Measurements from ENCODE around the gene SDCCAG8.

Gene SDCCAG8

DNA sequence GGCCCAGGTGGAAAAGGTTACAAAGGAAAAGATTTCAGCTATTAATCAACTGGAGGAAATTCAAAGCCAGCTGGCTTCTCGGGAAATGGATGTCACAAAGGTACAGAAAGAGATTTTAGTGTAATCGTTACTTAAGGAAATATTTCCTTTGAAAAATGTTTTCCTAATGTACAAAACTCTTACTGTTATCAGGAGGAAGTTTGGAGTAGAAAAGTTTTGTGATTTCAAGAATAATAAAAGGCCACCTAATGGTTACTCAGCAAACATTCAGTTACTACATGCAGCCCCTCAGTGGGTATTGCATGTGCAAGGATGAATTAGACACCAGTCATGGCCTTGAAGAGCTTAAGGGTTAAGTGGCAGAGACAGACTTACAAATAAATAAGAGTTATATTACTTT lies 85.2 kb downstream of the SDCCAG8 start:
- DNase-seq, result no peak

DNA sequence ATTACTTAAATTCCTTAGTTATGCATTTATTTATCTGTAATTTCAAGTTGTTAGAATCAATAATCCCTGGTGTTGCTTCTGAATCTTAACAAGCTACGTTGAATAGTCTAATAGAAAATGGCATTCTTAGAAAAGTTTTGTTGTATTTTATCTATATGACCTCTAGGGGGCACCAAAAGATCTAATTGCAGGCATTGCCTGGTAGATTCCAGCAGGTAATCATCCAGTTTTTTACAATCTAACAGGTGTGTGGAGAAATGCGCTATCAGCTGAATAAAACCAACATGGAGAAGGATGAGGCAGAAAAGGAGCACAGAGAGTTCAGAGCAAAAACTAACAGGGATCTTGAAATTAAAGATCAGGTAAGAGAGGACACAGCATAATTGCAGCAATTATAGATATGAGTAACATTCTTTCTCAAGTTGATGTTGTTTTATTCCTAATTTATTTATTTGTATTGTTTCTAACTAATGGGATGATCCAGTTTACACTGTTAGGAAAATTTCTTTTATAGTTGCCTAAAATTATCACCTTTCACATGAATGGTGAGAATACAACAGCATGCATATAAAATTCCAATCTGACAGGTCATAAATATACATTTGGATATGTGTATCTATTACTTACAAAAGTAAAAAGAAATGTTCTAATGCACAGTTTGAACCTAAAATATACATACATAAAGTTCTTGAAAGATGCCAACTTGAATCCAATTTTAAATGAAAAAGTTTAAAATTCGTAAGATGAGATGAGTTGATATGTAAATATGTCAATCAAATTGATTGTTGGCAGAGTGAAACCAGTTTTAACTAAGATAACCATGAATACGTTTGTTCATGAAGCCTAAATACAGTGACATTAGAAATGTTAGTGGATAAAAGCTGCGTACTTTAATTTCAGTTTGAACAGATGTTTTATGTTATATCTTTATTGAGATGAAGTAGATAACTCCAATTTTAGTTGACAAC lies 88.4 kb downstream of the SDCCAG8 start:
- no peak for DNase-seq

DNA sequence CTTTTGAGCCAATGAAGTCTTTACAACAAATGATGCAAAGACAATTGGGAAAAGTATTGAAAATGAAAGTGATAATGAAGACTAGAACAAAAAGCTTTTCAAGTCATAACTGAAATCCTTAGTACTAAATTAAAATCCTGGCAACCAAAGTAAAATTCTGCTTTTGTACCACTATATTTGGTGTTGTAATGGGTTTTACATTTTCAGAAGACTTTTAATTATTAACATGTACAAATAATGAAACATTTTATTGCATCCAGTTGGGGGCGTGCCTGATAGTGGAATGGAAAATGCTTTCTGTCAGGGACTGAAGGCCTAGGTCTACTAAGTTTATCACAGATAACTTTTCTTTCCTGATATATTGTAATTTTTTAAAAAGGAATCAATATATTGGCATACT lies 89.4 kb downstream of the SDCCAG8 start:
- DNase-seq, result no peak

DNA sequence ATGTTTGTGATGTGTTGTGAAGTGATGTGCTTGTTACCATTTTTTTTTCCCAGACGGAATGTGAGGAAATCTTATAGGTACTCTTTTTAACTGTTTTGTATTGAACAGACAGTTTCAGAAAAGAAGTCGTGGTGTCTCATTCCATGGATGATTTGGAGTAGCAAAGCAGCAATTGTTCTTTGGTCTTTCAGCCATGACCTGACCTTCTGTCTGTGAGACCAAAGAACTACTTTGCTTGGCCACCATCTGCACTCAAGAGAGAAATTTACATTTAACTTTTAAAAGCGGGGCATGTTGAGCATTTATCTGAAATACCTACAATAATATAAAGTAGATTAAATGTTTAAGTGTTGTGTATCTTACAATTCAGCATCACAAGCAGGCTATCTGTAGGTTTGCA lies 90.2 kb downstream of the SDCCAG8 start:
- DNase-seq, result no peak

DNA sequence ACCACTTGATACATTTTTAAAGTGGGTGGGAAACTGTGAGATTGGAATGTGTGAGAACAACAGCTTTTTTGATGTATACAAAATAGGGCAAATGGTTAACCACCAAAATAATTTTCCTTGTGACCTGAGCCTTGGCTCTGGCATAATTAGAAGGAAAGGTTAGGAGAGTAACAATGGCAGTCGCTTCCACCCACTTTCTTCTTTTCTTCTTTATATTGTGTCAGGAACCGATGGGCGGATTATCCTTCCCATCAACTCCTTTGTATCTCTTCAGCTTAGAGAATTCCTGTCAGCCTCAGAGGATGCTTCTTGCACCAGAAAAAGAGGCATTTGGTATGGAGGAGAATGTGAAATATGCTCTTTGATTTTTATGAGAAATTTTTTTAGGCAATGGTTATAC lies 90.6 kb downstream of the SDCCAG8 start:
- no peak for DNase-seq

DNA sequence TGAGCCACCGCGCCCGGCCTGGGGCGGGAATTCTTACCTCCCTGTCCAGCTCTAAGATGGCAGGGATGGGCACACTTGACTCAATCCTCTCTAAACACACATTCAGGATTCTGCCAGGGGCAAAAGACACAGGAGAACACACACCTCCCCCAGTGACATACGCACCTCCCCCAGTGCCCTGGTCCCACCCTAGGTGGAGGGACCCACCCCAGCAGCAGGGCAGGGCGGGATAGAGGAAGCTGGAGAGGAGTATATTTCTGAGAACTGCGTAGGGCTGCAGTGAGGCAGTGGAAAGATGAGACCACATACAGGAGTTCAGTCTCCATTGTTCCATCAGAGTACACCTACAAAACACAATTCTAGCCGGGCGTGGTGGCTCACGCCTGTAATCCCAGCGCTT lies 92.5 kb downstream of the SDCCAG8 start:
- DNase-seq, result no peak

DNA sequence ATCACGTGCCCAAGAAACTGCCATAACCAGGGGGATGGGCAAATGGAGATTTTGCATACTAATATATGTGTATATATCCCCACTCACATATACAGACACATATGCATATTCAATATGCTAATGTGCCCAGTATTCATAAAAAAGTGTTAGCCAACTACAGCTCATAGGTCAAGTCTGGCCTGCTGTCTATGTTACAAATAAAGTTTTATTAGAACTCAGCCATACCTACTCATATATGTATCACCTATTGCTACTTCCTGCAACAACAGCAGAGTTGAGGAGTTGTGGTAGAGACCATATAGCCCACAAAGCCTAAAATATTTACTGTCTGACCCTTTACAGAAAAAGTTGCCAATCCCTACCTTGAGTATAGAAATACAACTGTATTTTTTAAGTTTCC lies 93.3 kb downstream of the SDCCAG8 start:
- no peak for DNase-seq

DNA sequence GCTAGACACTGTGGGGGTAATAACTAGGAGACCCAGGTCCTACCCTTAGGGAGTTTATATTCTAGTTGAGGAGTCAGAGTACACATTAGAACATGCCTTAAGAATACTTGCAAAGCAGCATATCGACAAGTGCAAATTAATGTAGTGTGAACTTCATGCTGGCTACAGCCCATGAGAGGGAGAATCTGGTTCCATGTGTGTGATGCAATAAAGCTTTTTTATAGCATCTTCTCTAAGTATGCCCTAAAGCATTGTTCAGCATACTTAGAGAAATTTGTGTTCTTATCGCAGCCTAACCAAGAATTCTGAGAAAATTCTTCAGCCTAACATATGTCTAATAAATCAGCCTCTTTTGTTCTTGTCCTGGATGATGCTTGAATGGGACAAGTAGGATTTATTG lies 95.5 kb downstream of the SDCCAG8 start:
- DNase-seq, result no peak

DNA sequence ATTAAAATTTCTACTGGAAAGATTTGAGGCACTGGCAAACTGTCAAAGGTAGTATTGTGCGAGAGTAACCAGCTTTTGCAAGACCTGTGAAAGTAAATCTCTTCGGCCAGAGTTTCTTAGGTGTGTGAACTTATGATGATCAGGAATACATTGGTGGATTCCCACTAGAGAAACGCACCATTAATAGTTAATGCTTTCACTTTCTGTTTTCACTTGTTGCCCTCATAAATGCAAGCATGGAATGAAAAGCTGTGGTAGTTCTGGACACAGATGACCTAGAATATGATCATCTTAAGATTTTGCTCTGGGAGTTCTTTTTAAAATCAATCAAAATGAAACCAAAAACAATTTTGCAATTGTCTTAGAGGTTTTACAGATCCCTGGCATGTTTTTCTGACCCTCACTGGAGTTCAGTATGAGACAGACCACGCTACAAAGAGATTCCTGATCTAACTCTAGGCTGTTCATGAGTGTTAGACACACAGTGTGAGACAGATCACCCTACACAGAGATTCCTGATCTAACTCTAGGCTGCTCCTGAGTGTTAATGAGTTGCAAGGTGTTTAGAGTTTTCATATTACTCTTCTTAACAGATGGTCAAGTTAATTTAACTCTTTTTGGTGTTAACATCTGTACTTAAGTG lies 98.8 kb downstream of the SDCCAG8 start:
- DNase-seq, result no peak

DNA sequence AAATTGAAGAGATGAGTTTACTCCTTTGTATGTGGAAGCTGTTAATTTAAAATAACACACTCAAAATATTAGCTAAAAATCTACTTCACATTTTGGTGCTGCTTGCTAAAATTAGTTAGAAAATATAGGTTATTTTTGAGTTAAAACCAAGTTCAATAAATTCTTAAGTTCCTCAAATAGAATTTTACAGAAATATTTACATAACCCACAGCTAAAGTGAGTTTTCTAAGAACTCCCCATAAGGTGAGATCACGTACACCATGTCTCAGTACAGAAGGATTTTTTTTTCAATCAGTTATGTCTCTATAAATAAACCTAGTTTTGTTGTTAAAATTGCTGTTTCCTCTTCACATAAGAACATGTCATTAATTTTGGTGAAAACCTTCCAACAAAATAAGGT lies 108.0 kb downstream of the SDCCAG8 start:
- no peak for DNase-seq

DNA sequence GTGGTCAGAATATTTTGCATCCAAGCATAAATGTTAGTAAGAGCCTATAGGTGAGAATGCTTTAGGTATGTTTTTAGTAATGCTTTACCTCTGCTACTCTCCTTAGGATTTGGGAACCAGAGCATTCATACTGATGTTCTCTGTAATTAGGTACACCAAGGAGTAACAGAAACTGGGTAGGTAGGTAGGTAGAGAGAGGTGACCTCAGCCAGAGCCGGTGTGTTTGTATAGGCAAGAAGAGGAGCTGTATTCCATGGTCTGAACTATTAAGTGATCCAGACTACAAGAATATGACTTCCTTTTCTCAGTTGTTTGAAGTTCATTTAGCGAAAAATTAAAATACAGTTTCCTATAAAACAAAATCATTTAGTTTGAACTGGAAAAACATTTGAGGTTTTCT lies 108.5 kb downstream of the SDCCAG8 start:
- no peak for DNase-seq

DNA sequence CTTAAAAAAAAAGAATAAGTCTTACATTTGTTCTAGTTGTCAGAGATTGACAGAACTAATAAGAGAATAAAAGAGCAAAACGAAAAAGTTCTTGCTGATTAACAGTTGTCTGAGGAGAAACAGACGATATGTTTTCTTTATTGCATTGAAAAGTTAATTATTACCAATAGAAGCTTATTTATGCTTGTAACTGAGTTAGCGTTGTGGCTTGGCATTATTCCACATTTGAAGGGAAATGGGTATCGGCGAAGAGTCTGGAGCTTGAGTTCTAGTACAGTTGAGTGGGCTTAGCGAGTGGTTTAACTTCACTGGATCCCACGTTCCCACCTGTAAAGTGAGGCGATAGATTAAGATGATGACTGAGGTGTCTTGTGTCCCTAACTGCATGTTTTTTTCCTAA lies 109.0 kb downstream of the SDCCAG8 start:
- DNase-seq, result no peak

DNA sequence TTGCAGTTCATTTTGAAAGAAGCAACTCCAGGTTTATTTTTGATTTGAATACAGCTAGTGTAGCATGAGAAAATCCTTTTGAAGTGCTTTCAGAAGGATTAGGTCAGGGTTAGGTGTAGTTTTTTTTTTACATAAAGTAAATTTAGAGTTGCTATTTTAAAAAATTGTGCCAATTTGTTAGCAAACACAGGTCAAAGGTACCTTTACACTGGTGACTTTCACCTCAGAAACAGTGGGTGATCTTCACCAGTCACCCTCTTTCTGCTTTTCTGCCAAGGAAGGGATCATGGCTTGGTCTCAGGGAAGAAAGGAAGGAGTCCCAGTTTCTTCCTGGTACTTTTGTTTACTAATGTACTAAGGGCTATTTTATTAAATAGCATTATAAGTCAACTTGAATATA lies 111.5 kb downstream of the SDCCAG8 start:
- DNase-seq, result no peak

DNA sequence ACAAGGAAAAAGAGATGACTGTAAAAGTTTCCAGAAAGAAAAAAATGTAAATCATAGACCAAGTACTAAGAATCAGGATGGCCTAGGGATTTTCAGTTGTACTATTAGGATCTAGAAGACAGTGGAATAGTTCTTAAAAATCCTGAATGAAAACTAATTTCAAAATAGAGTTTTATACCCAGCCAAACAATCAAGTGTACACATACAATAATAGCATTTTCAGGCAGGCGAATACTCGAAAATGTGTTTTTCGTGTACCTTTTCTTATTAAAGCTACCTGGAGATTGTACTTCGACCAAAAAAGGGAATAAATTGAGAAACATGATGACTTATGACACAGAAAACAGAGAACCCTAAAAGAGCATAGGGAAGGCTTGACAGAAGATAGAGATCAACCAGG lies 118.6 kb downstream of the SDCCAG8 start:
- no peak for DNase-seq

DNA sequence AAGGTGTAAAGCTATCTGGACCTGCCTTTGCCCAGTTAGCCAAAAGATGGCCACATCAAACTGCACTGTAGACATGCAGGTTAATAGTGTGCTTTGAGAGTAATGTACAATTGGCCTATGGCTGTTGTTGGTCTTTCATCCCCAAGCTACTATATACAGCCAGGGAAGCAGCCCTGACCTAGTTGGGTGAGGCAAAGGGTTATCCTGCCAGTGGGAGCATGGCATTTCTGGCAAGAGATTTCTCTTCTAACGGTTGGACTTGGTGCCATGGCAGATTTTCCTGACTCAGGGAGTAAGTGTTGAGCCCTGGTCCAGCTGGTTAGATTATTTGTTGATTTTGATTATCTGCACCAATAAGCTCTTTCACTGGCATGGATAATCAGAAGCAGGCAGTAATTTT lies 119.8 kb downstream of the SDCCAG8 start:
- no peak for DNase-seq

DNA sequence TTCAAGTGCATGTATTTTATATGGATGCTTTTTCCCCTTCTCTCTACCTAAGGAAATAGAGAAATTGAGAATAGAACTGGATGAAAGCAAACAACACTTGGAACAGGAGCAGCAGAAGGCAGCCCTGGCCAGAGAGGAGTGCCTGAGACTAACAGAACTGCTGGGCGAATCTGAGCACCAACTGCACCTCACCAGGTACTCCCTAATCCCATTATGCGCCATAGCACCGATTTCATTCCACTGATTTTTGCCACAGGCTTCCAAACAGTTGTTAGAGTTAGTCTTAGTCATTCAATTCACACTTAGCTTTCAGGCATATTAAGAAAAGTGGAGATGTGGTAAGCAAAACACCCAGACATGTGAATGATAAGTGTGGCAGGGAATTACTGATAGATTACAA lies 122.8 kb downstream of the SDCCAG8 start:
- DNase-seq, result no peak

DNA sequence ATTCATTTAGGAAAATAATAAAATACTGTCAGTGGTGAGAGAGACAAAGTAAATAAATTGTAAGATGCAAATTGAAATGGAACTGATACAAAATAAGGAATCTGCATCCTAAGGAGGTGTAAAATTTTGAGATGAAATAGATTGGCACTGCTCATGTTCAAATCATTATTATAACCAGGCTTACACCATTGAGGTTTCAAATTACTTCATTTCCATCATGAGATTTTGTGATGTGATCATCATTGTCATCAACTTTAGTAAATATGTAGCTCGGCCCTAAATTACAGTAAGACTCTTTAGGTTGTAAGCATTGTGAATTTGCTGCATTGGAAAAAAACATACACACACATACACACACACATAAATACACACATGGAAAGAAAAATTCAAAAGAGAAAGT lies 123.4 kb downstream of the SDCCAG8 start:
- no peak for DNase-seq

DNA sequence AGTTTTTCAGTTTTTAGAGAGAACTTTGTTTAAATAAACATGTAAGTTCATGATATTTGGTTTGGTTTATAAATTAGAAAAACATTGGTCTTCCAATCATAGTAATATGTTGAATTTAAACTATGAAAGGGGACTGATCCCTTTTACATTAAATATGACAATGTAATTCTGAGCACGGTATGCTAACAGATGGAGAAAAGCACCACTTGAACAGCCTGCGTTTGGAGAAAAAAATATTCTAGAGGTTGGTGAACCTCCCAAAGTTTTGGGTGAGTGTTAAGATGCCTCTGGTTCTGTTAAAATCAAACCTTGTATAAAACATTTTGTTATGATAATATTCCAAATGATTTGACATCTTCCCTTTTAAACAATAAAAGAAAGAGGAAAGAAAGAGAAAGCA lies 123.9 kb downstream of the SDCCAG8 start:
- DNase-seq, result no peak

DNA sequence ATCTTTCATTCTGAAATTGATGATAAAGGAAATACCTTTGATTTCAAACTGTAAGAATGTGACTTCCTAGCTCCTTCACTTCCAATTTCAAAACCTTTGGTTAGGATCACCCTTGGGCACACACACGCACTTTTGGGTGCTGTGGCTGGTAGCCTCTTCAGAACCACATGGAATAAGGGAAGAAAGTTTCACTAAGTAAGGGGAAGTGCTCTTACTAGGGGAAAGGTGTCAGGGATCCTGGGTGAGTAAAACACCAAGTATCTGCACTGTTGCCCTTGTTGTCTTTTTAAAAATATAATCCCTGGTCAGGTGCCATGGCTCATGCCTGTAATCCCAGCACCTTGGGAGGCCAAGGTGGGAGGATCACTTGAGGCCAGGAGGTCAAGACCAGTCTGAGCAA lies 132.4 kb downstream of the SDCCAG8 start:
- no peak for DNase-seq

DNA sequence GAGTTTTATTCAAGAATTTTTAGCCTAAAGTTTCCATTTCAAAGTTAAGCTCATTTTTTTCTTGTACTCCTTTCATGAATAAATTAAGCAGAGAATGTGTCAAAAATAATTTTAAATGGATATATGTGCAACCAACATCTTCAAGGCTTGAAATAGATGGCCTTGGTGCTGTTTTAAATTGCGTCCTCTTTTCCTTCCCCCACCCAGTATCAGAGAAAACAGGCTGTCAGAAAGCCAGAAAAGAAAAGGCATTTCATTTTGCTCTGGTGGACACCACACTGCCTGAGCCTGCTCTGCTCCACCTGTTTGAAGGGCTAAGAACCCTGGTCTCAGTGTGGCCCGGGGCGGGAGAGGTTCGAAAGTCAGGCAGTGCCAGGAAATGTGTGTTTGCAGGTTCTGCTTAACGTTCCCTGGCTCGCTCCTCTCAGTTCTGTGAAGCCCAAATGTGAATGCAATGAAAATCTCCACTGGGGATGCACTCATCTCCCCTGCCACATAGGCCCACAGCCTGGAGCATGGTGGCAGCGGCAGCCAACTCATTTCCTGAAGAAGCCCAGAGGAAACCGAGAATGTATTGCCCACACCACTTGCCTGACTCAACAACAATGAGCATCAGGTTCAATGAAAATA lies 134.4 kb downstream of the SDCCAG8 start:
- DNase-seq, result no peak

DNA sequence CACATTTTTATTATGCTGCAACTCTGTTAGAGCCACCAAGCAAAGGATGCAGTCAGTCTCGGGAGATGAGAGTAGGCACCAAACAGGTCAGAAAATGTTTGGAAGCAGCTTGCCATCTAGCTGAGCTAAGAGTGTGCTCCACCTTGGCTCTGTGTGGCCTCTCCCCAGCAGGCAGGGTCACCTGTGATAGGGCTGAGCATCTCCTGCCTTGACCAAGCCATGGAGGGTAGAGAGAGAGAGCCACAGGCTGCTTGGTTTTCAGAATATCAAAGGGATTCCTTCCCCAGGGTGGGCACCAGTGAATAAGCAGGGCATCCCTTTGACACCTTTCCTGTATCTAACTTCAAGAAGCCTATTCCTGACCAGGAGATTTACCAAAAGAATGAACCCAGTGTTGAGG lies 135.5 kb downstream of the SDCCAG8 start:
- no peak for DNase-seq

DNA sequence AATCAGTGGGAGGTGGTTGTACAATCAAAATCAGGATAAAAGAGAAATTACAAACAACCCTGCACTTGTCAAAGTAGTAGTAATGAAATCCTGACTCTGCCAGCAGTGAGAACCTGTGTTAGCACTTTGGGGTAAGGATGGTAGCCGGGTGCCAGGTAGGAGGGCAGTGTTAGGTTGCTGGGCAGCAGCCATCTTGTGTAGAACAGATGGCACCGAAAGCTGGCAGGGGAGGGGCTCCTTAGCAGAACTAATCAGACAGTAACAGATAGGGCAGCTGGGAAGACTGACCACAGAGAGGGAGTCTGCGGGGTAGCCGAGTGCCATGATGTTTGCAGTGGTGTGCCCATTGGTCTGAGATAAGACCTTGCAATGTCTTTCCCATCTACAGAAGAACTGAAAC lies 137.3 kb downstream of the SDCCAG8 start:
- no peak for DNase-seq

DNA sequence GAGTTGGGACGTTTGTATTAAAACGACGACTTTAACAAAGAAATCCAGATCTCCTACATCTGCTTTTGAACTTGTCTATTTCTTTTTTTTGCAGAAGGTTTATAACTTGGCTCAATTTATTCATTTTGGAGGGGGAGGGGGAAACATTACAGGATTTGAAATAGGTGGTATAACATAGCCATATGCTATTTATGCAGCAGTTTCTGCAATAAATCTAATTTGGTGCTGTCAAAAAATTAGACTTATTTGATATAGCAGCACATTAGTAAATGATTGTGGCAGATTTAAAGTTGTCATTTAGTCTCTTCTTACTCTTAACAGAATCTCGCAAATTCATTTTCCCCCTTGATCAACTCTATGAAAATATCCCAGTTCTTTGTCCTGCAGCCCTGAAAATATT lies 138.2 kb downstream of the SDCCAG8 start:
- DNase-seq, result no peak

Data from stimulated activated CD4-positive, alpha-beta T cell treated with anti-CD3 and anti-CD28 coated beads, Interleukin-12 subunit alpha, Interleukin-12 subunit beta, amount 100 ng/mL, for 4 hours (primary cell).